Hematopoietic multipotent progenitor cell treated with erythropoietin and hydrocortisone succinate and interleukin-3 and kit ligand, for 4 days (in vitro differentiated cells): ENCODE data around the gene ADAP1.

Source experiments
- DNase-seq: peaks from one replicate; pipeline ENCODE4 v3.0.0-alpha.2; 2015

Gene ADAP1

GRCh38 chr7:903921-904755, 50.3 kb downstream of the ADAP1 start:
- DNase-seq, result no peak

- no peak for DNase-seq
Measured at GRCh38 chr7:902996-903395, 51.5 kb downstream of the ADAP1 start.

- peak; percentile 95 for DNase-seq
Measured at GRCh38 chr7:901388-902154, 52.9 kb downstream of the ADAP1 start.

GRCh38 chr7:901041-901387, 53.5 kb downstream of the ADAP1 start:
- no peak for DNase-seq

- DNase-seq, result no peak
Measured at GRCh38 chr7:900331-901040, 54.0 kb downstream of the ADAP1 start.

GRCh38 chr7:899806-900205, 54.7 kb downstream of the ADAP1 start:
- no peak for DNase-seq

GRCh38 chr7:898855-899681, 55.4 kb downstream of the ADAP1 start:
- no peak for DNase-seq

- DNase-seq, result no peak
Measured at GRCh38 chr7:898460-898854, 56.0 kb downstream of the ADAP1 start.

GRCh38 chr7:897771-898376, 56.6 kb downstream of the ADAP1 start:
- no peak for DNase-seq

- DNase-seq, result no peak
Measured at GRCh38 chr7:897086-897485, 57.4 kb downstream of the ADAP1 start.

GRCh38 chr7:896346-897075, 58.0 kb downstream of the ADAP1 start:
- DNase-seq, result no peak

GRCh38 chr7:895451-896052, 58.9 kb downstream of the ADAP1 start:
- DNase-seq, result no peak

- no peak for DNase-seq
Measured at GRCh38 chr7:894927-895450, 59.5 kb downstream of the ADAP1 start.

GRCh38 chr7:894164-894867, 60.2 kb downstream of the ADAP1 start:
- DNase-seq, result no peak

GRCh38 chr7:893686-894085, 60.8 kb downstream of the ADAP1 start:
- DNase-seq, result no peak

GRCh38 chr7:892648-893593, 61.6 kb downstream of the ADAP1 start:
- no peak for DNase-seq

GRCh38 chr7:891805-892204, 62.7 kb downstream of the ADAP1 start:
- no peak for DNase-seq

GRCh38 chr7:891291-891690, 63.2 kb downstream of the ADAP1 start:
- no peak for DNase-seq

- DNase-seq, result no peak
Measured at GRCh38 chr7:890868-891267, 63.6 kb downstream of the ADAP1 start.
